Cortex of kidney (tissue), 1 donor: Measurements from ENCODE around the gene KCNK3.
"Not testable (repeated sequence)": the region's sequence is repeated elsewhere in the genome, so short reads cannot be mapped to it uniquely, and the experiment has no call there.

ENCODE experiments used
- DNase-seq: peaks from one replicate; lab custom pipeline; 2025; lab: John Stamatoyannopoulos, UW

Gene KCNK3

DNA sequence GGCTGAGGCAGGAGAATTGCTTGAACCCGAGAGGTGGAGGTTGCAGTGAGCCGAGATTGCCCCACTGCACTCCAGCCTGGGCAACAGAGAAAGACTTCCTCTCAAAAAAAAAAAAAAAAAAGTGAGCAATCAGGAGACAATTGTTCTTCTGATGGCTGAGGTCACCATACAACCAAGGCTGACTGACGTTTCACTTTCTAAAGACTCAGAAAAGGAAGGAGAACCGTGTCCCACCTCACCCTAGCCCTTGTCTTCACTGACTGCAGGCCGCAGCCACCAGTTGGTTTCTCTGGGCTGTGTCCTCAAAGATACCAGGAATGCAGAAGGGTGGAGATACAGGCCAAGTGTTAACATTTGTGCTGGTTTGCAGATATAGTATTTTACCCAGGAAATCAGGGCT lies 63.8 kb downstream of the KCNK3 start:
- no peak for DNase-seq

DNA sequence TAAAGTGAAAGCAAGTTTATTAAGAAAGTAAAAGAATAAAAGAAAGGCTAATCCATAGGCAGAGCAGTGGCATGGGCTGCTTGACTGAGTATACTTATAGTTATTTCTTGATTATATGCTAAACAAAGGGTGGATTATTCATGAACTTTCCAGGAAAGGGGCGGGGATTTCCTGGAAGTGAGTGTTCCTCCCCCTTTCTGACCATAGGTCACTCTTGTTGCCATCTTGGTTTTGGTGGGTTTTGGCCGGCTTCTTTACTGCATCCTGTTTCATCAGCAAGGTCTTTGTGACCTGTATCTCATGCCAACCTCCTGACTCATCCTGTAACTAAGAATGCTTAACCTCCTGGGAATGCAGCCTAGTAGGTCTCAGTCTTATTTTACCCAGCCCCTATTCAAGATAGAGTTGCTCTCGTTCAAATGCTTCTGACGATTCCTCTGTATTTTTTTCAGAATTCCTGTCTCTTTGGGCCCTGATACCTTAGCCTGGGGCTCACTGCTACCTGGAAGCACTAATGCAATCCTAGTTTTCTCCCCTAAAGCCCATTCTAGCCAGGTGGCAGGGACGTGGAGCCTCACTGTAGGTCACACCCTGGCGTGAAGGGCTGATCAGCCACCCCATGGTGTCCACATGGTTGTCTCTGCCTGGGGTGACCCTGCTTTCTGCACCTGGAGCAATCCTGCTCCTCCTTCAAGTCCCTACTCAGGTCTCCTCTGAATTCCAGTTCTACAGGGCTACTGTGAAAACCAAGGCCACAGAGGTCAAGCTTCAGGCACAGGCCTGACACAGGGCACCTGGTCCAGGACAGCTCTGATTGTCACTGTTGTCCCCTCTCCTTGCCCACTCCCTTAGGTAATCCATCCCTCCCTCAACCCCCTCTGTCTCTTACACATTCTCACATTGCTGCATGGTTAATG lies 65.6 kb downstream of the KCNK3 start:
- no peak for DNase-seq

DNA sequence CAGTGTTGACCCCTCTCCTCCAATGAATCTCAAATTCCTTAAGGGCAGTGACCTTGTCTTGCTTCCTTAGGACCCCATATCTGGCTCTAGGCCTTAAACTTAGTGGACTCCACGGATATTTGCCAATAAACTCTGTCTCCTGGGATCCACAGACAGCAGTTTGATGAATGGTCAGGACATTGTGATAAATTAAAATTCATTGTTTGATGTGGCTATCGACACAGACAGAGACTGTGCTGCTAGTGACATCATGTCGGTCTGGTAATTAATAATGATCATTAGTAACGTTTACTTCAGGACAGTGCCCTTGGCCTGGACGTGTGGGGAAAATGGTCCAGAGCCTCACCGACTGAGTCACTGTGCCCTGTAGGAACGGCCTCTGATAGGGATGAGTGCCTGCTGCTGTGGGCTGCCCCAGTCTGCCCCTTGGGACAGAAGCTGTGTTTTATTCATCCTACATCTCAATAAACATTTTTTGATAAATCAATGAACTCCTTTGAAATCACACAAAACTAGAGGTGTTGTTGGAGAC lies 66.3 kb downstream of the KCNK3 start:
- DNase-seq = no peak

GRCh38 chr2:26759845-26760244 lies 67.3 kb downstream of the KCNK3 start:
- no peak for DNase-seq

DNA sequence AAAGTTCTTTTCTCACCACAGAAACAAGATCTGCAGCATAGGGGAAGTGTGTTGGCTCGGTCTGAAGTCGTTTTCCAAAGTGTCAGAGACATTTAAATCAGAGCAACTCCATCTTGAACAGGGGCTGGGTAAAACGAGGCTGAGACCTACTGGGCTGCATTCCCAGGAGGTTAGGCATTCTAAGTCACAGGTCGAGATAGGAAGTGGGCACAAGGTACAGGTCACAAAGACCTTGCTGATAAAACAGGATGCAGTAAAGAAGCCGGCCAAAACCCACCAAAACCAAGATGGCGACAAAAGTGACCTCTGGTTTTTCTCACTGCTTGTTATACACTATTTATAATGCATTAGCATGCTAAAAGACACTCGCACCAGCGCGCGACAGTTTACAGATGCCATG lies 68.5 kb downstream of the KCNK3 start:
- DNase-seq = not testable (repeated sequence)

DNA sequence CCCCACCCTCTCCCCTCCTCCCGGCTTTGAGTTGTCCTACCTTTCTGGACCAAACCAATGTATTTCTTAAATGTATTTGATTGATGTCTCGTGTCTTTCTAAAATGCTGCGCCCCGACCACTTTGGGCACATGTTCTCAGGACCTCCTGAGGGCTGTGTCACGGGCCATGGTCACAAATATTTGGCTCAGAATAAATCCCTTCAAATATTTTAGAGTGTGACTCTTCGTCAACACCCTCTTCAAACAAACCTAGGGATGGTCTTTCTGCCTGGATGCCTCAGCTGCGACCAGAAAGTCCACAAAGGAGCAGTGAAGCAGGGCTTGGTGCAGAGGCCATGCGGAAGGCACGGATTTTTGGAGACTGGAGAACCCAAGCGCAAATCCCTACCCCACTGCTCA lies 70.5 kb downstream of the KCNK3 start:
- no peak for DNase-seq

DNA sequence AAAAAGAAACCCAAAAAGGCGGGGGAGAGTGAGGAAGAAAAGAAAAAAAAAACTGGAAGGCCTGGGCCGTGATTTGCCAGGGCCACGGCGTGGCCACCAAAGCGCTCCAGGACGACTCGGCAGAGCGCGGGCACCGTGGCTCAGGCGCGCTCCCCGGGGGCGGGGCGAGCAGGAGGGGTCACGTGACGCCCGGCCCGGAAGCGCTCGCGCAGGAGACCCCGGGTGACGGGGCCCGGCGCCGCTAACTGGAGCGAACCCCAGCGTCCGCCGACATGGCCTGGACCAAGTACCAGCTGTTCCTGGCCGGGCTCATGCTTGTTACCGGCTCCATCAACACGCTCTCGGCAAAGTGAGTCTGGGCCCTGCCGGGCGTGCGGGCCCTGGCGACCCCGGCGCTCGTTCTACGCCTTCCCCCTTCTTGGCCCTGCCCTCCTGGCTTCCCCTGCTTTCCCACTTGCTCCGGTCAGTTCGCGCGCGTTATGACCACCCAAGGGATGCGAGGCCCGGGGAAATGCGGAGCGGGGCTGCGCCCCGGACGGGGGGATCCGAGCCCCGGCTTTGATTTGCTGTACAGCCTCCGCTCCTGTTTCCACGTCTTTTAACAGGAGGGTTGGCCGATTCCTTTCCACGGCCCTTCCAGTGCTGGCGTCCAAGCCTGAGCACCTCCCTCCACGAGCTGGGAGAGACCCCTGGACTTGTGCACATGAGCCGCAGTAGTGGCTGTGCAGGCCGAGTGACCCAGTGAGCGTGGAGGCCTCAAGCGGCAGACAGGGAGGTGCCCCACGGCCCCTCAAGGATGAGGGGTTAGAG lies 71.8 kb downstream of the KCNK3 start, which contains the start of gene SLC35F6:
Gene SLC35F6, plus strand, starts transcription at position 207 of the 810 bp plus-strand sequence. Its CDS starts 66 bp downstream, at position 273.
- DNase-seq = peak; percentile 55

- DNase-seq = no peak
Measured at GRCh38 chr2:26764906-26765305, 72.4 kb downstream of the KCNK3 start.

DNA sequence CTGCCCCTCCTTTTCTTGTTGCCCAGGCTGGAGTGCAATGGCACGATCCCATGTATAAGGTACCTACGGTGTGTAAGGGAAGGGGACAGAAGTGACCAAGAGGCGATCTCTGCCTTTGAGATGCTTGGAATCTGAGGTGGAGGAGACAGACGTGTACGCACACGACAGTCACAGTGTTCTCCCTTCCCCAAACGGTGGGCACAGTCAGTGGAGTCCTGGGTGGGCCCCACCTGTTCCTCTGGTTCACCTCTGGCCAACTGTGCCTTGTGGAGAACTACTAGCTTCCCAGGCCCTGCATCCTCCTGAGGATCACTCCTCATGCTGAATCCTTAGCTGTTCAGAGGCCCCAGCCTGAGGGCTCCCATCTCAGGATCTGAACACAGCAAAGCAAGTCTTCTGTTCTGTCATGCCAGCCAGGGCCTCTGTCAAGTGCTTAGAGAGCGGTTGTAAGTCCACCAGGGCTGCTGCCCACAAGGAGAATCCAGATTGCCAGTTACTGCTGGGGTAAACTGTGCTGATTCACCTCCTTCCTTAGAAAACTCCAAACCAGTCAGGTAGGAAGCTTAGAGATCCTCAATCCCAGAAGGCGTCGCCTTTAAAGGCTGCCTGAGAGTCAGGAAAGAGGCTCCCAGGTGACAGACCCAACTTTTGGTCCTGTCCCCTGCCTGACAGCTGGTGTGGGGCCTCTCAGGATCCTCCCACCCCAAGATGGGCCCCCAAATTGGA lies 73.1 kb downstream of the KCNK3 start:
- DNase-seq = no peak

GRCh38 chr2:26767129-26767528 lies 74.6 kb downstream of the KCNK3 start:
- DNase-seq = no peak

- DNase-seq = no peak
Measured at GRCh38 chr2:26767894-26768487, 75.5 kb downstream of the KCNK3 start.

- no peak for DNase-seq
Measured at GRCh38 chr2:26768759-26769088, 76.2 kb downstream of the KCNK3 start.

DNA sequence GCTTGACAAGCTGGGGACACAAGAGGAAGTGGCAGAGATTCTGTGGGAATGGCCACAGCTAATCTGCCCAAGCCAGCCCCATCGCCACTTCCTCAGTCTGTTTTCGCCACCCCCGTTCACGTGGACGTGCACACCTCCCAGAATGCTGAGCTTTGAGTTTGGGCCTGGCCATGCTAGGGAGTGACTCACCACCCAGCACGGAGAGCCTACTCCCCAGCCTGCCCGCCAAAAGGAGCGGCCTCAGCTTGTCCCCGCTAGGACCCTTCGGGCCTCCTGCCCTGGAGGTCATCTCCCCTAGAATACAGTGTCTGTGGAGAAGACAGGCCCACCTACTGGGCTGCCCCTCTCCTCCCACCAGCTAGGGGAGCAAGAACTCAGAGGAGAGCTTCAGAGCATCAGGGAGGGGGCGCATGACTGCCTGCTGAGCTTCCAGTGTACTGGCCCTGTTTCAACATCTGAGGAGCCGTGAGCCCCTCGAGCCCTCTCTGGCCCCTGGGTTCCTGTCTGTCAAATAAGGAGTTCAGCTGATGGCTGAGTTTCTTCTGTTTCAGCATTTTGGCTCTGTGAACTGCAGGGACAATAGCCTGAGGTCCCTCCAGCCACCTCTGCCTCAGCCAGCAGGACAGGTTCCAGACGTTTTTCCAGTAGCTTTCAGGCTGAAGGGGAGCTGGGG lies 76.7 kb downstream of the KCNK3 start:
- DNase-seq = no peak

GRCh38 chr2:26770986-26771586 lies 78.6 kb downstream of the KCNK3 start:
- DNase-seq = no peak

GRCh38 chr2:26772064-26773001 lies 79.8 kb downstream of the KCNK3 start:
- DNase-seq = no peak

DNA sequence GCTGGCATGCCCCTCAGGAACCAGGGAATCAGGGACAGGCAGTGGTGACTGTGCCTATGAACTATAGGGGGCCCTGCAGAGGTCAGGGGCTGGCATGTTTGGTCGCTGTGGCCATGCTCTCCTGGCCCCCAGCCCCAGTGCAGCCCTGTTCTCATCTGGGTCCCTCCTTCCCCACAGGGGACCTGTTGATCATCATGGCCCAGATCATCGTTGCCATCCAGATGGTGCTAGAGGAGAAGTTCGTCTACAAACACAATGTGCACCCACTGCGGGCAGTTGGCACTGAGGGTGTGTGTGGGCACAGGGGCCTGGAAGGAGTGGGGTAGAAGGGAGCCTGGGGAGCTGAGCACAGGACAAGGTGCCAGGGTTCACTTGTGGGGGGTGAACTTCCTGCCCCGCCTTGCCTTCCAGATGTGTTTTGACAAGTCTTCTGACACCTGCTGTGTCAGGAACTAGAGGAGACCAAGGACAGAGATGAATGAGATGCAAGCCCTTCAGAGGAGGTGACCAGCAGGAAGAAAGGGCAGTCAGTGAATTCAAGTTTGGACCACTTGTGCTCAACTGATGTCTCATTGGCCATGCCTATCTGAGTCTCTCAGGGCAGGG lies 83.8 kb downstream of the KCNK3 start:
- no peak for DNase-seq

DNA sequence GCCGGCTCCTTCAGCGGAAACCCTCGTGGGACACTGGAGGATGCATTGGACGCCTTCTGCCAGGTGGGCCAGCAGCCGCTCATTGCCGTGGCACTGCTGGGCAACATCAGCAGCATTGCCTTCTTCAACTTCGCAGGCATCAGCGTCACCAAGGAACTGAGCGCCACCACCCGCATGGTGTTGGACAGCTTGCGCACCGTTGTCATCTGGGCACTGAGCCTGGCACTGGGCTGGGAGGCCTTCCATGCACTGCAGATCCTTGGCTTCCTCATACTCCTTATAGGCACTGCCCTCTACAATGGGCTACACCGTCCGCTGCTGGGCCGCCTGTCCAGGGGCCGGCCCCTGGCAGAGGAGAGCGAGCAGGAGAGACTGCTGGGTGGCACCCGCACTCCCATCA lies 85.6 kb downstream of the KCNK3 start:
- no peak for DNase-seq

DNA sequence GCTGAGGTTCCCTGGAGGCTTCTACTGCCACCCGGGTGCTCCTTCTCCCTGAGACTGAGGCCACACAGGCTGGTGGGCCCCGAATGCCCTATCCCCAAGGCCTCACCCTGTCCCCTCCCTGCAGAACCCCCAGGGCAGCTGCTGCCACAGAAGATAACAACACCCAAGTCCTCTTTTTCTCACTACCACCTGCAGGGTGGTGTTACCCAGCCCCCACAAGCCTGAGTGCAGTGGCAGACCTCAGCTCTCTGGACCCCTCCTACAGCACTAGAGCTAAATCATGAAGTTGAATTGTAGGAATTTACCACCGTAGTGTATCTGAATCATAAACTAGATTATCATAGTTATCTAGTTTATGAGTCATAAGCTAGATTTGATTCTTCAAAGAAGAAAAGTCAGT lies 86.0 kb downstream of the KCNK3 start:
- no peak for DNase-seq

DNA sequence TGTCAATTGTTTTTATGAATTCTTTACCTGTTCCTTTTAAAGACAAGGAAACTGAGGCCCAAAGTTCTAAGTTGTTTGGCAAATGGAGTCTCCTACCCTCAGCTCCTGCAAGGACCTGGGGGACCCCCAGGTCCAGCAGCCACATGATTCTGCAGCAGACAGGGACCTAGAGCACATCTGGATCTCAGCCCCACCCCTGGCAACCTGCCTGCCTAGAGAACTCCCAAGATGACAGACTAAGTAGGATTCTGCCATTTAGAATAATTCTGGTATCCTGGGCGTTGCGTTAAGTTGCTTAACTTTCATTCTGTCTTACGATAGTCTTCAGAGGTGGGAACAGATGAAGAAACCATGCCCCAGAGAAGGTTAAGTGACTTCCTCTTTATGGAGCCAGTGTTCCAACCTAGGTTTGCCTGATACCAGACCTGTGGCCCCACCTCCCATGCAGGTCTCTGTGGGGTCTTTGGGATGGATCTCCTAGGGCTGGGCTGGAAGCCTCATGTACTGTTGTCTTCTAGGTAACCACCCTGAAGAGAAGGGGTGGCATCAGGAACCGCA lies 87.8 kb downstream of the KCNK3 start:
- DNase-seq = no peak
